GM12801 (cell line): ENCODE measurements around the gene CDK5.

ENCODE experiments used
- TF ChIP-seq, protein P1 (sequence below): IDR thresholded peaks from one replicate; pipeline ENCODE4 v1.5.1; 2011; ENCODE audit warnings: control low read depth; ENCODE audit not compliant: insufficient read length; ENCODE audit errors: extremely low read depth

Gene CDK5

DNA sequence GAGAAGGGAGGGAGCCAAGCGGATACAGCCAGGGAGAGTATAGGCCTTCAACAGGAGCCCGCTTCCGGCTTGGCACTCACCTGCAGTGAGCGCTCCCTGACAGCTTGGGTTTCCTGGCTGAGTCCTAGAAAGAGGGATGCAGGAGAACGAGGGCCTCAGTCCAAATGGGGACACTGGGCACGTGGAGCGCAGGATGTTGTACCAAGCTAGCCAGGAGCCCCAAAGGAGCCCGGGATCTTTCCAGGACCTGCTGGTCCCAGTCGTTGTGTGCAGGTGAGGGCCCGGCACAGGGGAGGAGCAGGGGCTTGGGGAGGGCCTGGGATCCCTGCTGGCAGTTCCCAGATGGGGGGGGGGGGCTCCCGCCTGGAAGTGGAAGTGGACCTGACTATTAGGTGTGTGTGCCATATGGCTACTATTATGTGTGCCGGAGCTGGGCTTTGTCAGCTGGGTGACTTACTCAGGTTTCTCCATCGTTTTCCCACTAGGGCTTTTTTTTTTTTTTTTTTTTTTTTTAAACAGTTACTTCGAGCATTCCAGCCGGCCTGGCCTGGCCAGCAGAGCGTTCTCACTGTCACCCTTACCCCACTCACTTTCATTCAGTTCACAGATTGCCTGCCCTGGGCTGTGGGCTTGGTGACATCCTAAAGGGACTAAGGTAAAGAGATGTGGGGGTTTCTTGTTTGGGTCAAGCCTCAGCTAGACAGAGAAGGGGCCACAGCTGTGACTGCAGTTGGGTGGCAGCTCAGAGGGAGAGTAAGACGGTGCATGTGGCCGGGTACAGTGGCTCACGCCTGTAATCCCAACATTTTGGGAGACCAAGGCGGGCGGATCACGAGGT lies 32.4 kb upstream of the CDK5 start:
- TF ChIP-seq, protein P1, sequence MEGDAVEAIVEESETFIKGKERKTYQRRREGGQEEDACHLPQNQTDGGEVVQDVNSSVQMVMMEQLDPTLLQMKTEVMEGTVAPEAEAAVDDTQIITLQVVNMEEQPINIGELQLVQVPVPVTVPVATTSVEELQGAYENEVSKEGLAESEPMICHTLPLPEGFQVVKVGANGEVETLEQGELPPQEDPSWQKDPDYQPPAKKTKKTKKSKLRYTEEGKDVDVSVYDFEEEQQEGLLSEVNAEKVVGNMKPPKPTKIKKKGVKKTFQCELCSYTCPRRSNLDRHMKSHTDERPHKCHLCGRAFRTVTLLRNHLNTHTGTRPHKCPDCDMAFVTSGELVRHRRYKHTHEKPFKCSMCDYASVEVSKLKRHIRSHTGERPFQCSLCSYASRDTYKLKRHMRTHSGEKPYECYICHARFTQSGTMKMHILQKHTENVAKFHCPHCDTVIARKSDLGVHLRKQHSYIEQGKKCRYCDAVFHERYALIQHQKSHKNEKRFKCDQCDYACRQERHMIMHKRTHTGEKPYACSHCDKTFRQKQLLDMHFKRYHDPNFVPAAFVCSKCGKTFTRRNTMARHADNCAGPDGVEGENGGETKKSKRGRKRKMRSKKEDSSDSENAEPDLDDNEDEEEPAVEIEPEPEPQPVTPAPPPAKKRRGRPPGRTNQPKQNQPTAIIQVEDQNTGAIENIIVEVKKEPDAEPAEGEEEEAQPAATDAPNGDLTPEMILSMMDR, result no peak

DNA sequence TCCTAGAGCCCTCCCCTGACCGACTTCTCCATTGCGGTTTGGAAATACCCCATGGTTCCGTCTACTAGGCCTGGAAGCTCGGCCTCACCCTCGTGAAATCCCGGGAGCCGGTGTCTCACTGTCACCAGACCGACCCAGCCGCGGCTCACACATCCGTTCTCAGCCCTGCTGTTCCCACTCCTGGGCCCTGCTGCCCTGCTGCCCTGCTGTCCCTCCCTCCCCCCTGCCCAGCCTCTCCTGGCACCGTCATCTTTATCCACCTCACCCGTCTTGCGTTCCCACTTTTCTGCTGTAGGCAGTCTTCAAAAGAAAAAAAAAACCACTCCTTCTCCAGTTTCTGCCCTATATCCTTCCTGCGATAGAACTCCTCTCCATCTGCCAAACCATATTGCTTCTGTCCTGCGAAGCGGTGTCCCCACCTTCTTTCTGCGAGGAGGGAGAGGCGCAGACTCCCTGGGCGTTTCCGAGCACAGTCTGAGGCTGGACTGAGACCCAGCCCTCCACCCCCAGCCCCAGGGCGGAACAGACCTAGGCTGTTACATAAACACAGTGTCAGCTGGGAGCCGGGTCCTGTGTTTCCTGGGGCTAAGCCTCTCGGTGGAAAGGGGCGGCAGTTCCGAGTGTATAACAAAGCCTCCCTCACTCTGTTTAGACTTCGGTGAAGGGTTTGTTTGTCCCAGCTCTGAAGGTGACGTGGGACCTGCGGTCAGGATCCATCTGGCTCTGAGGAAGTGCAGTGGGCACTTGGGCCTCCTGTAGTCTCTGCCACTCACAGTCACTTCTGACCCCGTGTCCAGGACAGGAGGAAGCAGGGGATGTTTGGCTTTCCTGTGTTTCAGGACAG lies 31.4 kb upstream of the CDK5 start:
- TF ChIP-seq, protein P1, result no peak

DNA sequence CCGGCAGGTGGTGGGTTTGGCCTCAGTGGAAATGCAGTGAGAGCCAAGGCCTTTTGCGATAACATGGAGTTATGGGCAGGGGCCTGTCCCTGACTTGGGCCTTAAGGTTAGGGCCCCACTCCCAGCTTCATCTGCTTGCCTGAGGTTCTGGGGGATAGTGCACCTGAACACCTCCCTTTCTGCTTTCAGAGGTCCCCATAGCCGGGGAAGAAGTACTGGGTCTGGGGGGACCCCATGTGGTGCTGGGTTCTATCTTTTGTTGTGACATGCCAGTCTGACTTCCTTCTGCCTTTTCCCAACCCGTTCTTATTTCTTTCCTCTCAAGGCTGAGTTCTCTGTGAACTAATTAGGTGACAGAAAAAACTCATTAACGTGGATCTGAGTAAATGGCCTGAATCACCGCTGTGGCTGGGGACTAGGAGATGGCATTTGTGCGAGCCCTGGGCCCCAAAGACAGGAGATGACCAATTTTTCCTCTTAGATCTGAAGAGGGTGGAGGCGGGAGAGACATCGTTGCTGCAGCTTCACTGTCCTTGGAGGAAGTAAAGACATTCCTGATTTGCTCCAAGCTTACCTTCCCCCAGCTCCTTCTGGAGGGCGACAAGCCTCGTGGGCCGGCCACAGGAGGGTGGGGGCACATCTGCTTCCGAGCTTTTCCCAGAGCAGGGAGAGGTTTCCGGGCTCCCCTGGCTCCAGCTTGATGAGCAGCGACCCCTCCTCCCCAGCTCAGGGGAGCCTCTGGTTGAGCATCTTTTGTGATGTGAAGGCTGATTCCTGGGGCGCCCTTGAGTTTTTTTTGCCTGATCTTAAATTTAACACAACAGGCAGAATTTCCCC lies 30.5 kb upstream of the CDK5 start:
- TF ChIP-seq, protein P1, result no peak

DNA sequence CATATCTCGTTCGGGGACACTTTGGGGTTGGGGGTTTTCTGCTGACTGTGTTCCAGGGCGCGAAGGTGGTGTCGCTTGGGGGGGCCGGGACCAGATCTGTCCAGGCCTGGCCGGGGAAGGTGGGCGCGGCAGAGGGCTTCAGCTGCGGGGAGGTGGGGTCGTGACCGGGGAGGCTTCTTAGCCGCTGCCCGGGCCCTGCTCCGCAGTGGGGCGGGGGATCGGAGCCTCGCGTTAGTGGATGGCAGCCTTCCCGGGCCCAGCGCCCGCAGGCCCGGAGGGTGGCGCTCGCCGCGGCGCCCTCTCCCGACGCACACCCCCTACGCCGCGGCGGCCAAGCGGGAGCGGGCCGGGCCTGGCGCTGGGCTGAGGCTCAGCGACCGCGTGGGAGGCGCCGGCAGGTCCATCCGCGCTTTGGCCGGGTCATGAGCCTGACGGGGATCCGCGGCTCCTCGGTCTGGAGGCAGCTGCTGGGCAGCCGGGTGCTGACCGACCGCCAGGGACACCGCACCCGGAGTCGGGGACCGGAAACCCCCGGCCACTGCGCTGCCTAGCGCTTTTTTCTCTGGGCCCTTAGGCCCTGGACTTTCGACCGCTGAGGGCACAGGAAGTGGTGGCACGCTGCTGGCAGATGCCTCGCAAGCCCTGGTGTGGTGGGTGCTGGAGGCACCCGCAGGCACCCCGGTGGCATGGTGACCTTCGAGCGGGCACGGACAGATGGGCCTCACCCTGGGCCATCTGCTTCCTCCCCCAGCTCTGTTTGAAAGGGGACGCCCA lies 29.7 kb upstream of the CDK5 start:
- TF ChIP-seq, protein P1, result no peak

DNA sequence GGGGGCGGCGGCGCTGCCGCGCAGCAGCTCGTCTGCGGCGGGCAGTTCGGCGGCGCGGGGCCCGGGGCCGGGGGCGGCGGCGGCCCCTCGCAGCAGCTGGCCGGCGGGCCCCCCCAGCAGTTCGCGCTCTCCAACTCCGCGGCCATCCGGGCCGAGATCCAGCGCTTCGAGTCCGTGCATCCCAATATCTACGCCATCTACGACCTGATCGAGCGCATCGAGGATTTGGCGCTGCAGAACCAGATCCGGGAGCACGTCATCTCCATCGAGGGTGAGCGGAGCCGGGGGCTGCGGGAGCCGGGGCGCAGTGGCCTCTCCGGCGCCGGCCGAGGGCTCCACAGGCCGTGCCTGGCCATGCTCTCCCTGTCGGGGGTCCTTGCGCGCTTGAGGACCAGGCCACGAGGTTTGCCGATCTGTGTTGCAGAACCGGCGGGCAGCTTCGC lies 29.1 kb upstream of the CDK5 start:
- TF ChIP-seq, protein P1, result no peak

DNA sequence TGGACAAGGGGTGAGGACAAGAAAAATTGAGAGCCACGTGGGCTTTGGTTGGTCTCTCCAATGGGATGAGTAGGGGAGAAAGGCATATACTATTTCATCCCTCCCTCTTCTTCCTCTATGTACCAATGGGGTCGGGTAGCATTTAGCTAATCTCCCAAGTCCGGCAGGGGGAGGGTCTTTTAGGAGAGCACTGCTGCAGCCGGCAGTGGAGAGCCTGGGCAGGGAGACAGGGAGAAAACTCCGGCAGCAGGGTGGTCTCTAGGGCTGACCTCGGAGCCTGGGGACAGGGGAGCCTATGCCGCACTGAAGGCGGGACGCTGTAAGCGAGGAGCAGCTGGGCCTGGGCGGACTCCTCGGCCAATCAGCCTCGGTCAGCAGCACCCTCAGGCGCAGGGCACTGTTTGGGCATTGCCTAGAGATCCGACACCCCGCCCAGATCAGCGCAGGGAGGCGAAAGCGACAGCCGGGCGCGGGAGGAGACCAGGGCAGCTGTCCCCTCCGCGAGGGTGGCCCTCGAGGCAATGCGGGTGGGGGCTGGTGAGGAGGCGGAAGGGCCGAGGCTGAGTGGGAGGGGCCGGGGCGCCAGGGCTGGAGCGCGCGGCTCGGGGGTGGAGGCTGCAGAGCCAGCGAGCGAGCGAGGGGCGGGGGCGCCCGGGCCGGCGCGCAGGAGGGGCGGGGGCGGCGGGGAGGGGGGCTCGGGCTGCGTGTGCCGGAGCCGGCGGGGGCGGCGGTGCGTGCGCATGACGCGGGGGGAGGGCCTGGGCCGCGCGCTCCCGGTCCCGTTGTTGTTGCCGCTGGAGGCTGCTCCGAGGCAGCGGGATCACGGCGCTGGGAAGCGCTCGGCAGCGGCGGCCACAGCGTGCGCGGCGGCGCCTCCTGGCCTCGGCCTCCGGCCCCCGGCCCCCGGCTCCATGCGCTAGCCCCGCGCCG lies 28.3 kb upstream of the CDK5 start, which contains the start of gene AGAP3:
AGAP3 (plus strand) TSS at position 785 of the 930 bp plus-strand sequence. CDS start 267 bp downstream, outside the sequence.
- TF ChIP-seq, protein P1, result no peak
